Muscle of arm (tissue), 12 donors: ENCODE results near the gene STK39. TPM values are rescaled to one million over a fixed set of nuclear protein-coding genes. Genes with fewer than 3 reads are reported as not detected.

Experiments
- DNase-seq: peaks from one replicate; pipeline ENCODE4 v3.0.0-alpha.2; 2013
- polyA plus RNA-seq, 12 donors: library from polyadenylated mRNA; unstranded; fragments of 120-200 nt; gene quantifications; one replicate each; pipeline ENCODE4 v1.2.1, GENCODE V29; 2013; ENCODE audit not compliant: insufficient read length in 12 of 12

Gene STK39
- polyA plus RNA-seq, 12 donors = 15.5 to 26.4 (median 21.4) TPM; not detected in 1

GRCh38 chr2:168210895-168211570 is 36.4 kb downstream of the STK39 start:
- DNase-seq = no peak

- DNase-seq = no peak
Observed at GRCh38 chr2:168210216-168210894, 37.0 kb downstream of the STK39 start.

- no peak for DNase-seq
Observed at GRCh38 chr2:168208652-168209051, 38.7 kb downstream of the STK39 start.

- DNase-seq = no peak
Observed at GRCh38 chr2:168207851-168208250, 39.5 kb downstream of the STK39 start.

GRCh38 chr2:168203762-168204693 is 43.4 kb downstream of the STK39 start:
- DNase-seq = no peak

GRCh38 chr2:168201584-168202116 is 45.7 kb downstream of the STK39 start:
- DNase-seq = no peak

- no peak for DNase-seq
Observed at GRCh38 chr2:168200930-168201583, 46.3 kb downstream of the STK39 start.

GRCh38 chr2:168198476-168199207 is 48.8 kb downstream of the STK39 start:
- no peak for DNase-seq

GRCh38 chr2:168196764-168197180 is 50.6 kb downstream of the STK39 start:
- no peak for DNase-seq

GRCh38 chr2:168194784-168195522 is 52.4 kb downstream of the STK39 start:
- DNase-seq = no peak

GRCh38 chr2:168192839-168193616 is 54.4 kb downstream of the STK39 start:
- DNase-seq = no peak

GRCh38 chr2:168191955-168192785 is 55.2 kb downstream of the STK39 start:
- DNase-seq = no peak

- DNase-seq = no peak
Observed at GRCh38 chr2:168190590-168191336, 56.6 kb downstream of the STK39 start.

- no peak for DNase-seq
Observed at GRCh38 chr2:168189835-168190569, 57.4 kb downstream of the STK39 start.

GRCh38 chr2:168188002-168188401 is 59.4 kb downstream of the STK39 start:
- no peak for DNase-seq

GRCh38 chr2:168186452-168186851 is 60.9 kb downstream of the STK39 start:
- DNase-seq = no peak
